ENCODE results near the gene GFPT1.

DNA sequence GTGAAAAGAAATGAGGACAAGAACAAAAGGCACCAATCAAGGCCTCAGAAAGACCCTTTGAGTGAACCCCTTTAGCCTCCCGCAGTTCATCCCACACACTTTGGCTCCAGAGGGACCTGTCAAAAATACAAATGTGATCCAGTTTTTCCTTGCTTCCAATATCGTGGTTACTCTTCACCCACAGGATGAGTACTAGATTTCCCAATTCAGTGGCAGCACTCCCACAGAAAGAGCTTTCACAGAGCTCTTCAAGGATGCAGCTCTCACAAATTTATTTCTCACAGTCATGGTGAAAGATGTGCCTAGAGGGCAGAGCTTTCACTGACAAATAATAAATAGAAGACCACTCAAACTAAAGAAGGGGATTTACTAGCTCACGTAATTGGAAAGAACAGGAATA, 3.0 kb upstream of the GFPT1 start:
- TF ChIP-seq EZH2 (IDR thresholded peaks at IDR 0.05; ENCODE audit: borderline replicate concordance) = no peak
- TF ChIP-seq, protein P1, sequence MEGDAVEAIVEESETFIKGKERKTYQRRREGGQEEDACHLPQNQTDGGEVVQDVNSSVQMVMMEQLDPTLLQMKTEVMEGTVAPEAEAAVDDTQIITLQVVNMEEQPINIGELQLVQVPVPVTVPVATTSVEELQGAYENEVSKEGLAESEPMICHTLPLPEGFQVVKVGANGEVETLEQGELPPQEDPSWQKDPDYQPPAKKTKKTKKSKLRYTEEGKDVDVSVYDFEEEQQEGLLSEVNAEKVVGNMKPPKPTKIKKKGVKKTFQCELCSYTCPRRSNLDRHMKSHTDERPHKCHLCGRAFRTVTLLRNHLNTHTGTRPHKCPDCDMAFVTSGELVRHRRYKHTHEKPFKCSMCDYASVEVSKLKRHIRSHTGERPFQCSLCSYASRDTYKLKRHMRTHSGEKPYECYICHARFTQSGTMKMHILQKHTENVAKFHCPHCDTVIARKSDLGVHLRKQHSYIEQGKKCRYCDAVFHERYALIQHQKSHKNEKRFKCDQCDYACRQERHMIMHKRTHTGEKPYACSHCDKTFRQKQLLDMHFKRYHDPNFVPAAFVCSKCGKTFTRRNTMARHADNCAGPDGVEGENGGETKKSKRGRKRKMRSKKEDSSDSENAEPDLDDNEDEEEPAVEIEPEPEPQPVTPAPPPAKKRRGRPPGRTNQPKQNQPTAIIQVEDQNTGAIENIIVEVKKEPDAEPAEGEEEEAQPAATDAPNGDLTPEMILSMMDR (IDR thresholded peaks at IDR 0.05; ENCODE audit: poor library complexity) = no peak
- TF ChIP-seq EZH2phosphoT487 (IDR thresholded peaks at IDR 0.05; ENCODE audit: low read depth, severe bottlenecking, unreplicated experiment) = no peak

Data from hepatocyte (in vitro differentiated cells).